Ishikawa (cell line): ENCODE measurements around the gene USP32.

ENCODE experiments used
- CEBPB ChIP-seq: IDR thresholded peaks from 2 replicates; pipeline ENCODE4 v1.6.1; 2012
- CREB1 ChIP-seq: IDR thresholded peaks from 2 replicates; pipeline ENCODE4 v1.6.1; 2012; ENCODE audit warnings: low read depth
- EGR1 ChIP-seq: IDR thresholded peaks from 2 replicates; pipeline ENCODE4 v1.6.1; 2012
- EP300 ChIP-seq: IDR thresholded peaks from 2 replicates; pipeline ENCODE4 v1.6.1; 2012; ENCODE audit warnings: borderline replicate concordance
- FOXM1 ChIP-seq: IDR thresholded peaks from 2 replicates; pipeline ENCODE4 v1.6.1; 2012; ENCODE audit warnings: low read depth, borderline replicate concordance
- NFIC ChIP-seq: IDR thresholded peaks from 2 replicates; pipeline ENCODE4 v1.6.1; 2012
- RAD21 ChIP-seq: IDR thresholded peaks from 2 replicates; pipeline ENCODE4 v1.6.1; 2012; ENCODE audit warnings: low read depth
- TAF1 ChIP-seq: IDR thresholded peaks from 2 replicates; pipeline ENCODE4 v1.6.1; 2012; ENCODE audit warnings: low read depth, mild to moderate bottlenecking
- TCF12 ChIP-seq: IDR thresholded peaks from 2 replicates; pipeline ENCODE4 v1.6.1; 2012; ENCODE audit warnings: low read depth
- TEAD4 ChIP-seq: IDR thresholded peaks from 2 replicates; pipeline ENCODE4 v1.6.1; 2012
- YY1 ChIP-seq: IDR thresholded peaks from 2 replicates; pipeline ENCODE4 v1.6.1; 2012; ENCODE audit warnings: low read depth
- ZBTB7A ChIP-seq: IDR thresholded peaks from 2 replicates; pipeline ENCODE4 v1.6.1; 2012; ENCODE audit warnings: low read depth
- TF ChIP-seq, protein P1 (sequence below): IDR thresholded peaks from 2 replicates; pipeline ENCODE4 v1.6.1; 2012; ENCODE audit warnings: low read depth, mild to moderate bottlenecking
- TF ChIP-seq, protein P2 (sequence below): IDR thresholded peaks from 2 replicates; pipeline ENCODE4 v1.6.1; 2012
- TF ChIP-seq, protein P3 (sequence below): IDR thresholded peaks from 2 replicates; pipeline ENCODE4 v1.6.1; 2012

Gene USP32, protein sequence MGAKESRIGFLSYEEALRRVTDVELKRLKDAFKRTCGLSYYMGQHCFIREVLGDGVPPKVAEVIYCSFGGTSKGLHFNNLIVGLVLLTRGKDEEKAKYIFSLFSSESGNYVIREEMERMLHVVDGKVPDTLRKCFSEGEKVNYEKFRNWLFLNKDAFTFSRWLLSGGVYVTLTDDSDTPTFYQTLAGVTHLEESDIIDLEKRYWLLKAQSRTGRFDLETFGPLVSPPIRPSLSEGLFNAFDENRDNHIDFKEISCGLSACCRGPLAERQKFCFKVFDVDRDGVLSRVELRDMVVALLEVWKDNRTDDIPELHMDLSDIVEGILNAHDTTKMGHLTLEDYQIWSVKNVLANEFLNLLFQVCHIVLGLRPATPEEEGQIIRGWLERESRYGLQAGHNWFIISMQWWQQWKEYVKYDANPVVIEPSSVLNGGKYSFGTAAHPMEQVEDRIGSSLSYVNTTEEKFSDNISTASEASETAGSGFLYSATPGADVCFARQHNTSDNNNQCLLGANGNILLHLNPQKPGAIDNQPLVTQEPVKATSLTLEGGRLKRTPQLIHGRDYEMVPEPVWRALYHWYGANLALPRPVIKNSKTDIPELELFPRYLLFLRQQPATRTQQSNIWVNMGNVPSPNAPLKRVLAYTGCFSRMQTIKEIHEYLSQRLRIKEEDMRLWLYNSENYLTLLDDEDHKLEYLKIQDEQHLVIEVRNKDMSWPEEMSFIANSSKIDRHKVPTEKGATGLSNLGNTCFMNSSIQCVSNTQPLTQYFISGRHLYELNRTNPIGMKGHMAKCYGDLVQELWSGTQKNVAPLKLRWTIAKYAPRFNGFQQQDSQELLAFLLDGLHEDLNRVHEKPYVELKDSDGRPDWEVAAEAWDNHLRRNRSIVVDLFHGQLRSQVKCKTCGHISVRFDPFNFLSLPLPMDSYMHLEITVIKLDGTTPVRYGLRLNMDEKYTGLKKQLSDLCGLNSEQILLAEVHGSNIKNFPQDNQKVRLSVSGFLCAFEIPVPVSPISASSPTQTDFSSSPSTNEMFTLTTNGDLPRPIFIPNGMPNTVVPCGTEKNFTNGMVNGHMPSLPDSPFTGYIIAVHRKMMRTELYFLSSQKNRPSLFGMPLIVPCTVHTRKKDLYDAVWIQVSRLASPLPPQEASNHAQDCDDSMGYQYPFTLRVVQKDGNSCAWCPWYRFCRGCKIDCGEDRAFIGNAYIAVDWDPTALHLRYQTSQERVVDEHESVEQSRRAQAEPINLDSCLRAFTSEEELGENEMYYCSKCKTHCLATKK (N-terminal part only)

DNA sequence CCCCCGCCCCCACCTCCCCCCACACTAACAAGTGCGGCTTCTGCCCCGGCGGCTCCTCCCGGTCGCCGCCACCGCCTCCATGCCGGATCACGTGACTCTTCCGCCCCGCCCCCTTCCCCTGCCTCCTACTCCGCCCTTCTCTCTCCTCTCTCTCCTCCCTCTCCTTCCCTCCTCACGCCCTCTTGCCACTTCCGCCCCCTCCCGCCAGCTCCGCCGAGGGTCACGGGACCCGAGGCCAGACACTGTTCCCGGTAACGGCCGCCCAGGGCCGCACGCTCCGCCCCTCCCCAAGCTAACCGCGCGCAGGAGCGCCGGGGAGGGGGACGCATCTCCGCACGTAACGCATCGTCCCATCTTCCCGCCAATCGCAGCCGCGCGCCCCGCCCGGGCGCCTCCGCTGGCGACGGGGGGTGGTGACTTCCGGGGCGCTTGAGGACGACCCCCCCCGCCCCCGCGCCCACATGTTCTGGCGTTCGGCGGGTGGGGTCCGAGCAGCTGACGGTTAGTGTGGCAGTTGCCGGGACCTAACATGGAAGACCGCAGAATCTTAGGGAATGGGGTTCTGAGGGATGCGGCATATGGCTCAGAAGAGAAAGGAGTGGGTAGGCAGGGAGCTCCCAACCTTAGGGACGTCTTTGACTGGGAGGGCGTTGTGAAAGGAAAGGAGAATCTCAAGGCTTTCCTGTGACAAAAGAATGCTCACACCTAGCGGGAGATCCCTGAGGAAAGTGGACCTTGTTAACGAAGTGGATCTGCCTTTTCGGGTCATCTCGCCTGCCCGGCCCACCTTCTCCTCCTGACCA, at the start of gene USP32:
USP32 (minus strand) TSS at position 92 of the 803 bp plus-strand sequence. CDS start 194 bp downstream, outside the sequence.
- TF ChIP-seq, protein P1, sequence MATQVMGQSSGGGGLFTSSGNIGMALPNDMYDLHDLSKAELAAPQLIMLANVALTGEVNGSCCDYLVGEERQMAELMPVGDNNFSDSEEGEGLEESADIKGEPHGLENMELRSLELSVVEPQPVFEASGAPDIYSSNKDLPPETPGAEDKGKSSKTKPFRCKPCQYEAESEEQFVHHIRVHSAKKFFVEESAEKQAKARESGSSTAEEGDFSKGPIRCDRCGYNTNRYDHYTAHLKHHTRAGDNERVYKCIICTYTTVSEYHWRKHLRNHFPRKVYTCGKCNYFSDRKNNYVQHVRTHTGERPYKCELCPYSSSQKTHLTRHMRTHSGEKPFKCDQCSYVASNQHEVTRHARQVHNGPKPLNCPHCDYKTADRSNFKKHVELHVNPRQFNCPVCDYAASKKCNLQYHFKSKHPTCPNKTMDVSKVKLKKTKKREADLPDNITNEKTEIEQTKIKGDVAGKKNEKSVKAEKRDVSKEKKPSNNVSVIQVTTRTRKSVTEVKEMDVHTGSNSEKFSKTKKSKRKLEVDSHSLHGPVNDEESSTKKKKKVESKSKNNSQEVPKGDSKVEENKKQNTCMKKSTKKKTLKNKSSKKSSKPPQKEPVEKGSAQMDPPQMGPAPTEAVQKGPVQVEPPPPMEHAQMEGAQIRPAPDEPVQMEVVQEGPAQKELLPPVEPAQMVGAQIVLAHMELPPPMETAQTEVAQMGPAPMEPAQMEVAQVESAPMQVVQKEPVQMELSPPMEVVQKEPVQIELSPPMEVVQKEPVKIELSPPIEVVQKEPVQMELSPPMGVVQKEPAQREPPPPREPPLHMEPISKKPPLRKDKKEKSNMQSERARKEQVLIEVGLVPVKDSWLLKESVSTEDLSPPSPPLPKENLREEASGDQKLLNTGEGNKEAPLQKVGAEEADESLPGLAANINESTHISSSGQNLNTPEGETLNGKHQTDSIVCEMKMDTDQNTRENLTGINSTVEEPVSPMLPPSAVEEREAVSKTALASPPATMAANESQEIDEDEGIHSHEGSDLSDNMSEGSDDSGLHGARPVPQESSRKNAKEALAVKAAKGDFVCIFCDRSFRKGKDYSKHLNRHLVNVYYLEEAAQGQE, result no peak
- TF ChIP-seq YY1 (no peak), ZBTB7A (peak; percentile 78; the same call in 1 of the 2 replicates), CREB1 (no peak), CEBPB (no peak), TCF12 (no peak; the same call in 1 of the 2 replicates), TAF1 (peak; percentile 64), NFIC (0 out of 2 replicates have a peak, but pooled peaks have one; percentile 14), FOXM1 (peak; percentile 45; the same call in 1 of the 2 replicates), EGR1 (peak; percentile 89), RAD21 (no peak), TEAD4 (peak; percentile 15; the same call in 1 of the 2 replicates), EP300 (no peak; the same call in 1 of the 2 replicates)
- TF ChIP-seq, protein P2, sequence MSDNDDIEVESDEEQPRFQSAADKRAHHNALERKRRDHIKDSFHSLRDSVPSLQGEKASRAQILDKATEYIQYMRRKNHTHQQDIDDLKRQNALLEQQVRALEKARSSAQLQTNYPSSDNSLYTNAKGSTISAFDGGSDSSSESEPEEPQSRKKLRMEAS, result peak; percentile 86
- TF ChIP-seq, protein P3, sequence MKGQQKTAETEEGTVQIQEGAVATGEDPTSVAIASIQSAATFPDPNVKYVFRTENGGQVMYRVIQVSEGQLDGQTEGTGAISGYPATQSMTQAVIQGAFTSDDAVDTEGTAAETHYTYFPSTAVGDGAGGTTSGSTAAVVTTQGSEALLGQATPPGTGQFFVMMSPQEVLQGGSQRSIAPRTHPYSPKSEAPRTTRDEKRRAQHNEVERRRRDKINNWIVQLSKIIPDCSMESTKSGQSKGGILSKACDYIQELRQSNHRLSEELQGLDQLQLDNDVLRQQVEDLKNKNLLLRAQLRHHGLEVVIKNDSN, result peak; percentile 92

DNA sequence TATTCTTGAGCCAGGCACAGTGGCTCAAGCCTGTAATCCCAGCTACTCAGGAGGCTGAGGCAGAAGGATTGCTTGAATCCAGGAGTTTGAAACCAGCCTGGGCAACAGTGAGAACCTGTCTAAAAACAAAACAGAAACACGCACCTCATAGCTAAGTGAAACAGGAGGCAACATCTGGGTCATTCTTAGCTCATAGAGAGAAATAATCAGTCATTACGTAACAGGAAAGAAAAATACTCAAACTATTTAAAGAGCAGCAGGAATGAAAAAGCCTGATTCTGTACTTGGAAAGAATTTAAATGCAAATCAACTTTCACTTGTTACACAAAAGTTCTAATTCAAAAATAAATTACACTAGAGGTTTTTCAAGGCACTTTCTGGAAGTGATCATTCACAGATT, 47.6 kb upstream of the USP32 start:
- no peak for TF ChIP-seq NFIC
- TF ChIP-seq, protein P1, result no peak
- no peak for TF ChIP-seq CEBPB
- TF ChIP-seq ZBTB7A, result no peak
- TF ChIP-seq EGR1, result no peak

DNA sequence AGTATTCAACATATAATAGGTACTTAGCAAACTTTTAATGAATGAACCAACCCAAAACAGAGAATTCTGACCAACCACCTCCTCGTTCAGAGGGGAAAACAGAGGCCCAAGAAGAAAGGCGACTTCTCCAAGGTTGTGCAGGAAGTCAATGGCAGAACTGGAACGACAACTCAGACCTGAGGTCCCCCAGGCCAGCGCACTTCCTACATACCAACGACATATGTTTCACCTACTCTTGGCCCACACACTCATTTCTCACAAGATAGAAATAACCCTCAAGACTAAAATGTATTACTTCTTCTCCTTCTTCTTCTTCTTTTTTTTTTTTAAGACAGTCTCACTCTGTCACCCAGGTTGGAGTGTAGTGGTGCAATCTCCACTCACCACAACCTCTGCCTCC, 44.7 kb upstream of the USP32 start:
- TF ChIP-seq TCF12 (no peak), FOXM1 (no peak), YY1 (no peak), EP300 (no peak), EGR1 (no peak), TEAD4 (no peak), RAD21 (no peak), CREB1 (no peak), ZBTB7A (no peak), CEBPB (no peak), TAF1 (no peak)
- TF ChIP-seq, protein P2, result no peak
- TF ChIP-seq, protein P3, result no peak
- TF ChIP-seq, protein P1, result no peak
